Vagina (tissue), 2 donors: ENCODE data around the gene PPP1R3E. TPM values are rescaled to one million over a fixed set of nuclear protein-coding genes. Genes with fewer than 3 reads are reported as not detected.

Experiments
- DNase-seq, 2 donors: peaks; one replicate each; pipeline ENCODE4 v3.0.0-alpha.2; 2017; ENCODE audit errors: extremely low spot score in 2 of 2
- H3K27ac ChIP-seq: fragments of 200-600 bp; sonication (generic); one replicate; pipeline ENCODE4 v1.5.1; 2019
- H3K27me3 ChIP-seq: fragments of 200-600 bp; sonication (generic); one replicate; pipeline ENCODE4 v1.5.1; 2019
- H3K36me3 ChIP-seq, 2 donors: fragments of 200-600 bp; sonication (generic); one replicate each; pipeline ENCODE4 v1.5.1; 2017 to 2019
- H3K4me1 ChIP-seq: fragments of 200-600 bp; sonication (generic); one replicate; pipeline ENCODE4 v1.5.1; 2019
- H3K4me3 ChIP-seq, 2 donors: fragments of 200-600 bp; sonication (generic); 1 replicate in 1 of 2; 2 replicates in 1 of 2; pipeline ENCODE4 v1.5.1; 2016 to 2019
- H3K9me3 ChIP-seq: fragments of 200-600 bp; sonication (generic); one replicate; pipeline ENCODE4 v1.5.1; 2019
- POLR2A ChIP-seq, 2 donors: fragments of 450-650 bp; IDR thresholded peaks; one replicate each; pipeline ENCODE4 v1.6.1; 2017; ENCODE audit warnings: antibody characterized with exemption in 2 of 2, mild to moderate bottlenecking in 2 of 2, moderate library complexity in 2 of 2
- POLR2AphosphoS5 ChIP-seq, 2 donors: sonication (generic); formaldehyde crosslinking; IDR thresholded peaks; one replicate each; pipeline ENCODE4 v1.9.0; 2017; ENCODE audit warnings: antibody characterized with exemption in 2 of 2, mild to moderate bottlenecking in 2 of 2, low read depth in 1 of 2; ENCODE audit not compliant: insufficient read depth in 1 of 2
- intact Hi-C: fragments of 100-400 bp; cut with DNase I; formaldehyde crosslinking; loops from one replicate; pipeline ENCODE4 v1.15.1; 2023
- total RNA-seq: library from RNA; depleted of rRNA; stranded (reverse); fragments of >200 nt; gene quantifications from one replicate; pipeline ENCODE4 v1.2.3, GENCODE V29; 2016
- TF ChIP-seq, protein P1 (sequence below), 3 experiments: fragments of 450-650 bp in 2 of 3; fragments of 200-600 bp in 1 of 3; sonication (generic) in 1 of 3; IDR thresholded peaks; one replicate each; pipeline ENCODE4 v1.5.1; 2017 to 2019; ENCODE audit warnings: antibody characterized with exemption in 3 of 3, mild to moderate bottlenecking in 2 of 3, moderate library complexity in 2 of 3

Gene PPP1R3E
- total RNA-seq, 1 donor from 2014 or later: 8.6 TPM

GRCh38 chr14:23299211-23299957 lies 3.3 kb downstream of the PPP1R3E start:
- Histone ChIP-seq H3K4me3 (no peak overlapping the region), H3K9me3 (no peaks in the 10 kb centered on the region), H3K27me3 (no peaks in the 10 kb centered on the region), H3K36me3 (no peaks in the 10 kb centered on the region), H3K4me1 (peaks cover 41% of the 10 kb centered on the region), H3K27ac (peak overlapping the region; percentile 97)
- TF ChIP-seq, protein P1, sequence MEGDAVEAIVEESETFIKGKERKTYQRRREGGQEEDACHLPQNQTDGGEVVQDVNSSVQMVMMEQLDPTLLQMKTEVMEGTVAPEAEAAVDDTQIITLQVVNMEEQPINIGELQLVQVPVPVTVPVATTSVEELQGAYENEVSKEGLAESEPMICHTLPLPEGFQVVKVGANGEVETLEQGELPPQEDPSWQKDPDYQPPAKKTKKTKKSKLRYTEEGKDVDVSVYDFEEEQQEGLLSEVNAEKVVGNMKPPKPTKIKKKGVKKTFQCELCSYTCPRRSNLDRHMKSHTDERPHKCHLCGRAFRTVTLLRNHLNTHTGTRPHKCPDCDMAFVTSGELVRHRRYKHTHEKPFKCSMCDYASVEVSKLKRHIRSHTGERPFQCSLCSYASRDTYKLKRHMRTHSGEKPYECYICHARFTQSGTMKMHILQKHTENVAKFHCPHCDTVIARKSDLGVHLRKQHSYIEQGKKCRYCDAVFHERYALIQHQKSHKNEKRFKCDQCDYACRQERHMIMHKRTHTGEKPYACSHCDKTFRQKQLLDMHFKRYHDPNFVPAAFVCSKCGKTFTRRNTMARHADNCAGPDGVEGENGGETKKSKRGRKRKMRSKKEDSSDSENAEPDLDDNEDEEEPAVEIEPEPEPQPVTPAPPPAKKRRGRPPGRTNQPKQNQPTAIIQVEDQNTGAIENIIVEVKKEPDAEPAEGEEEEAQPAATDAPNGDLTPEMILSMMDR (IDR thresholded peaks at IDR 0.05): no peak
- TF ChIP-seq POLR2AphosphoS5 (IDR thresholded peaks at IDR 0.05; ENCODE audit: insufficient read depth in 1 of 2, low read depth in 1 of 2): no peak
- TF ChIP-seq POLR2A (IDR thresholded peaks at IDR 0.05): no peak
- intact Hi-C loops: no loop called here
- no peak for DNase-seq

DNA sequence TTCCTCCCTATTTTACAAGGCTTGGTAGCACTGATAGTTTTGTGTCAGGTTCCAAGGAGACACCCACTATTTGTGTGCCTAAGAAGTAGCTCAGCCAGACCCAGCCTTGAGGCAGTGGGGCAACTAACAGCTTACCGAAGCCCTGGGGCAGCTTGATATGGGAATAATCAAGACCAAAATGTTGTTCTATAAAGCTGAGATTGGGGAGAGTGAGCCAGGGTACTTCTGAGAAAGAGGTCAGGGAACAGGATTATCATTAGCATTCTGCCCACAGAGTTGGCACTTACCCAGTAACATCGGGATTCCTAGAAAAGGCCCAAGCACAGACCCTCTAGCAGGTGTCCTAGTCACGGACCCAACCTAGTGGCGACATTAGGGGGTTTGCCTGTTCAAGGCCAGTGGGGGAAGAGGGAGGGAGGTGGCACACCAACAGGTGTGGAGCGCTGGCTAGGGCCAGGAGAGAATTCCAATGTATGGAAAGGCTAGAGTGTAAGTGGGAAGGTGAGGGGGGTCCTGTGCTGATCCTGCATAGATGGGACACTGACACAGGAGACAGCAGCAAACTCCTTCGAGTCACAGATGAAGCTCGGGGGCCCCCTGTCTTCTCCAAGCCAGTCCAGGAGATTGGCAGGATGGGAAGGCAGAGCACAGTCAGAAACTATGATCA lies 4.9 kb downstream of the PPP1R3E start:
- Histone ChIP-seq H3K27me3 (no peaks in the 10 kb centered on the region), H3K36me3 (no peaks in the 10 kb centered on the region), H3K4me3 (no peak overlapping the region), H3K9me3 (no peaks in the 10 kb centered on the region), H3K27ac (peak overlapping the region; percentile 30), H3K4me1 (peaks cover 36% of the 10 kb centered on the region)
- DNase-seq: no peak
- TF ChIP-seq POLR2A (IDR thresholded peaks at IDR 0.05) (no peak), POLR2AphosphoS5 (IDR thresholded peaks at IDR 0.05; ENCODE audit: insufficient read depth in 1 of 2, low read depth in 1 of 2) (no peak)
- TF ChIP-seq, protein P1 (IDR thresholded peaks at IDR 0.05): no peak
- intact Hi-C loops: no loop called here

GRCh38 chr14:23297096-23297495 lies 5.6 kb downstream of the PPP1R3E start:
- intact Hi-C loops: no loop called here
- Histone ChIP-seq H3K4me1 (peaks cover 35% of the 10 kb centered on the region), H3K9me3 (no peaks in the 10 kb centered on the region), H3K36me3 (no peaks in the 10 kb centered on the region), H3K27ac (peak overlapping the region; percentile 30), H3K27me3 (no peaks in the 10 kb centered on the region), H3K4me3 (no peak overlapping the region)
- no peak for DNase-seq
- TF ChIP-seq, protein P1 (IDR thresholded peaks at IDR 0.05): no peak
- TF ChIP-seq POLR2A (IDR thresholded peaks at IDR 0.05) (no peak), POLR2AphosphoS5 (IDR thresholded peaks at IDR 0.05; ENCODE audit: insufficient read depth in 1 of 2, low read depth in 1 of 2) (no peak)

- TF ChIP-seq POLR2A (IDR thresholded peaks at IDR 0.05) (no peak), POLR2AphosphoS5 (IDR thresholded peaks at IDR 0.05; ENCODE audit: insufficient read depth in 1 of 2, low read depth in 1 of 2) (no peak)
- TF ChIP-seq, protein P1 (IDR thresholded peaks at IDR 0.05): no peak
- Histone ChIP-seq H3K4me3 (no peak overlapping the region), H3K36me3 (no peaks in the 10 kb centered on the region), H3K27ac (peak overlapping the region; percentile 20), H3K4me1 (peaks cover 35% of the 10 kb centered on the region), H3K9me3 (no peaks in the 10 kb centered on the region), H3K27me3 (no peaks in the 10 kb centered on the region)
- intact Hi-C loops: no loop called here
- DNase-seq: no peak
These were observed 6.5 kb downstream of the PPP1R3E start for GRCh38 chr14:23296012-23296777.
